Measurements from ENCODE around the gene GSTM4.
"Not testable (repeated sequence)": the region's sequence is repeated elsewhere in the genome, so short reads cannot be mapped to it uniquely, and the experiment has no call there.

The GSTM4 gene

DNA sequence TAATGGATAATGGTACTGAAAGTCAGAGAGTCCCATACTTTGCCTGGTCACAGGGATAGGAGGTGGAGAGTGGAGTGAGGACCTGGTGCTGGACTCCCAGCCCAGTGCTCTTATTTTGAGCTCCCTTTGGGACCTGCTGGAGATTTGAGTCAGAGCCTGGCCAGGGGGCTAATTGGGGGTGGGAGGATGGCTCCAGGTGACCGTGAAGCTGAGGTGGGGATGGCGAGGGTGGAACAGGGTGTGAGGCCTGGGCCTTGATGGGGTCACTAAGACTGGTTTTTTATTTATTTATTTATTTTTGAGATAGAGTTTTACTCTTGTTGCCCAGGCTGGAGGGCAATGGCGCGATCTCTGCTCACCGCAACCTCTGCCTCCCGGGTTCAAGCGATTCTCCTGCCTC, 18.5 kb upstream of the GSTM4 start:
- DNase-seq (ENCODE audit: low read depth, low spot score) = no peak

DNA sequence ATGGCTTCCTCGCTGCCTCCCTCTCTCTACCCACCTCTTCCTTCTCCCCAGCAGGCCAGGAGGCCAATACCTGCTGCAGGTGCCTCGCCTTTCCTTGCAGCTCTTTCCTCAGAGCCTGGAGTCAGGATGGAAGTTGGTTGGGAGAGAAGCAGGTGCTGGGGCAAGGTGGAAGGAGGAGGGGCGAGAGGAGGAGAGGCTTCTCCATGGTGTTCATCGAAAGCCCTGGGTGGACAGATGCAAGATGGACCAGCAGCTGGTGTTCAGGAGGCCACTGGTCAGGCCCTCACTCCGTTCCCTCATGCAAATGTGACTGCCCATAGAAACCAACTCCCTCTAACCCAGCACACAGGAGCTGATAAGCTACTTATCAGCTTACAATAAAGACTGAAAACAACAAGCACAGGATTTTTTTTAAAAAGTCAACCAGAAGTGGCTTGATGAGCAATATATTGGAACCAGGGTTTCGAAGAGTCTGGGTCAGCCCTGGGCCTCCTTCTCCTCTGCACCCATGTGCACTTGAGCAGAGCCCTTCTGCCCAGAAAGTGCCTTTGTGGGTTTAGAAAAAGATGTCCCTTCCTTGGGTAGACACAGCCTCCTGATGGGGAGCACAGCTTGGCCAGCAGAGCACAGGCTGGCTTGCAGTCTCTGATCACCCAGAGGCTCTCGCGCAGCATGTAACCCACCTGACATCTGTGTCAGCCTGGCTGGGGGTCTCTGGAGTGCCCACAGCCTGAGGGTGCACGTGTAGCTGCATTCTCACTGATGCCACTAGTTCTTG, 16.6 kb upstream of the GSTM4 start:
- no peak for DNase-seq (ENCODE audit: low read depth, low spot score)

DNA sequence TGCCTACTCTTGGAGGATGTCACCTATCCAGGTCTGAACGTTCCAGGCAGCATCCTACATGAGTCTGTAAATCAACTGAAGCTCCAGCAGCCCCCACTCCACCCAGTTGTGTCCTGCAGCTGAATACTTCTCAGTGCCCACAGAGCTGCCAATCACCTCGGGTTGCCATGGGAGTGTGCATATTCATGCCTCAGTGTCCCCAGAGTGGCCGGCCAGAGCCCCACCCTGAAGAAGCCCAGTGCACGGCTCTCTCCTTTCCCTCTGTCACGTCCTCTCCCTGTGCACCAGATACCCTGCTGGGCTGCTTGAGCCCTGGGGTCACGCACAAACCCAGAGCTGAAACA, 16.1 kb upstream of the GSTM4 start:
- DNase-seq (ENCODE audit: low read depth, low spot score) = peak; percentile 42

DNA sequence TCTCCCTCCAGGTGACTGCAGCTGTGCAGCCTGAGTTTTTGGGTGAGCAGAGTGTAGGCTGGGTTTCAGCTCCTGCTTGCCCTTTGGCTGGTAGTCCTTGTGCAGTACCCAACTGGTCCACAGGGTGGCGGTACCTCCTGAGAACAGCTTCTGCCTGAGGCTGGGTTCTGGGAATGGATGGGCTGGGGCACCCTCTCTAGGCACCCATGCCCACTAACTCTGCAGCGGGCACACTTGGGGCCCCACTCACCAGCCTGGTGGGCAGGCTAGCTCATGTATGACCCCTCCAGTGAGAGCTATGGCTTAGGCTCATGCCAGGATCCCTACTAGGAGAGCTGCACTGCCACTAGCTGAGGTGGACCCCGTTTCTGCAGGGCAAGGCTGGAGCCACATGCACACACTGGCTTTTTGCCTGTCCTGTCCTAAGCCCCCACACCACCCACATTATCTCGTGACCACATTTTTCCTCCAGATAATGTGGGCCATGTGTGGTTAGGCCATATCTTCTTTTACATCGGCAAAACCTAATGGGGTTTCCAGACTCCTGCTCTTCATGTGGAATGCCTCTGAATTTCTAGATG, 15.5 kb upstream of the GSTM4 start:
- peak; percentile 85 for DNase-seq (ENCODE audit: low read depth, low spot score)

DNA sequence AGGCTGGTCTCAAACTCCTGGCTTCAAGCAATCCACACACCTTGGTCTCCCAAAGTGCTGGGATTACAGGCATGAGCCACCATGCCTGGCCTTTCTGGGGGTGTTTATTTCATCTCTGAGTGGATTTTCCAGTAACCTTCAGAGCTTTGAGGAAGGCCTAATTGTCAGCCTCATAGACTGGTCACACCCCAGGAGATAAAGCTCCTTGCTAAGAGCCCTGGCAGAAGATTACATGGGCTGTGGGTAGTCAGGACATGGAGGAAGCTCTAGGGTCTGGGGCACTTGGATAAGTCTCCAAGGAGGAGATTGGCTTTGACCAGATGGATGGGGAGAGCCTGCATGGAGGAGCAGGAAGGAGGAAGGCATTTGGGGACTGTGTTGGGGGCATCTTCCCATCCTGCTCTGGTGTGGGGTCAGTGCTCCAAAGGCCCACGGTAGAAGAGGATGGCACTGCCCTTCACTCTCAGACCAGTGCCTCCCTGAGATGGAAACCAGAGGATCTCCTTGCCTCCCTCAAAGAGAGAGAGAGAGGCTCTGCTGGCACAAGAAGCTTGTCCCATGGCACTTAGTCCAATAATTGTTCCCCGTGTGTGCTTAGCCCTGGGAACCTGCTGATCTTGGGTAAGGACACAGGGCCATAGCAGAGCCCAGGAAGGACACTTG, 14.7 kb upstream of the GSTM4 start:
- DNase-seq (ENCODE audit: low read depth, low spot score) = no peak

DNA sequence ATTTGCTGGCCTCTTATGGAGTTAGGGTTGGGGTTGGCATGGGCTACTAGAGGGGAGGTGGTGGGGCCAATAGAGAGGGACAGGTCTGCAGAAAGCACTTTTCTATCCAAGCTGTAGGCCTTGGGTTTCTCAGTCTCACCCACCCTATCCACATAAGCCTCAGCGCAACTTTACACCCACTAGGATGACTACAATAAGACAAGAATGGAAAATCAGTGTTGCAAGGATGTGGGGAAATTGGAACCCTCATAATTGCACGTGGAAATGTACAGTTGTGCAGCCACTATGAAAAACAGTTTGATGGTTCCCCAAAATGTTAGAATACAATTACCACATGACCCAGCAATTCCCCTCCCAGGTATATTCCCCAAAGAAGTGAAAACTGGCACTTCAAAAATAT, 14.0 kb upstream of the GSTM4 start:
- no peak for DNase-seq (ENCODE audit: low read depth, low spot score)

DNA sequence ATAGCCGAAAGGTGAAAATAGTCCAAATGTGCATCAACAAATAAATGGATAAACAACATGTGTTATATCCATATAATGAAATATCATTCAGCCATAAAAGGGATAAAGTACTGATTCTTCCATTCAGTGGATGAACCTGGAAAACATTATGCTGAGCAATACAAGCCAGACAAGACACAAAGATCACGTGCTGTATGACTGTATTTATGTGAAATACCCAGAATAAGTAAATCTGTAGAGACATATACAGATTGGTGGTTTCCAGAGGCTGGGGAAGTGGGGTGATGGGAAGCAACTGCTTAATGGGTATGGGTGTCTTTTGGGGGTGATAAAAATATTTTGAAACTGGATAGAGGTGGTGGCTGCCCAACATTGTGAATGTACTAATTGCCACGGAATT, 13.3 kb upstream of the GSTM4 start:
- DNase-seq (ENCODE audit: low read depth, low spot score) = no peak

DNA sequence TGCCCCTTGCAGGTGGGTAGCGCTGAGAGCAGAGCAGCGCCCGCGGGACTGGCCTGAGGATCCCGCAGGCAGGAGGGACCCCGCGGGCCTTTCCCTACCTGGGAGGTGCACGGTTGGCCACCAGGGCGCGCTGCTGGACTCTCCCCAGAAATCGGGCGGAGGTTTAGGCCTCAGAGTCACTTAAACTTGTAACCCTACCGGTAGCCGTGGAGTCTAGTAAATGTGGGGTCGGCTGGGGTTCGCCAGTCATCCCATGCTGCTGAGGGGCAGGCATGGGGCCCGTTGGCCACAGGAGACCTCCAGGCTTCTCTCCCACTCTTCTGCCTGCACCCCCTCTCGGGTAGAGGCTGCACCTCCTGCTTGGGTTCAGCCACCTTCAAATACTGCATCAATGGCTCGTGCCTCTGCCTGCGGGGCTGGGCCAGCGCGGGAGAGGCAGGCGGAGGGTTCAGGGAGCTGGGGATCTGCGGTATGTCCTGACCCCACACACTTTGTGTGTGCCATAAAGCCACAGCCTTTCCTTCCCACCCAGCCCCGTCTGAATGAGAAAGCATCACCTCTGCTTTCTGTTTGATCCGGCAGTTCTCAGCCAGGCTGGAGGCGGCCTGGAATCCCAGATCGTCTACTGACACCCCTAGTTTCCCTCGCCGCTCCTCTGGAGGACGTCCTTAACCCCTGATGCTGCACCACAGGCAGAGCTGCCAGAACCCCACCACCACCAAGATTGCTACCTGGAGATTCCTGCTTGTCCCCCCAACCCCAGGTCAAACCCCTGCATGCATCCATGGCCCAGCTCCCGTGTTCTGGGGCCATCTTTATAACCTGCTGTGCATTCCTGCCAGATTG, 12.3 kb upstream of the GSTM4 start:
- DNase-seq (ENCODE audit: low read depth, low spot score) = peak; percentile 91

DNA sequence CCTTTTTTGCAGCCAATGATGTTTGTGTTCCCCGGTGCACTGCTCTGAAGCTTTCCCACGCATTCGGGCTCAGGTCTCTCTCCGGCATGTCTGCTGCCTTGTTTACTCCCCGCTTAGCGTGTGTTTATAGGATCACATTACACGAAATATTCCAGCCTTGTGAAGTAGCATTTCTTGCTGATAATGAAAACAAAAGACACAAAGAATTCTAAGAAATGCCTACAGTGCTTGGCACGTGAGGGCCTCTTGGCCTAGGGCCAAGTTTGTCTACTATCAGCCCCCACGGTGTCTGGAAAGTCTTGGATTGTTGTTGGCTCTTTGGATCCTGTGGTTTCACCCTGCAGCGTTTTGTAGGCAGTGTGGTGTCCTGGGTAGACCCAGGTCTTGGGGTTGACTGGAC, 11.2 kb upstream of the GSTM4 start:
- peak; percentile 87 for DNase-seq (ENCODE audit: low read depth, low spot score)

DNA sequence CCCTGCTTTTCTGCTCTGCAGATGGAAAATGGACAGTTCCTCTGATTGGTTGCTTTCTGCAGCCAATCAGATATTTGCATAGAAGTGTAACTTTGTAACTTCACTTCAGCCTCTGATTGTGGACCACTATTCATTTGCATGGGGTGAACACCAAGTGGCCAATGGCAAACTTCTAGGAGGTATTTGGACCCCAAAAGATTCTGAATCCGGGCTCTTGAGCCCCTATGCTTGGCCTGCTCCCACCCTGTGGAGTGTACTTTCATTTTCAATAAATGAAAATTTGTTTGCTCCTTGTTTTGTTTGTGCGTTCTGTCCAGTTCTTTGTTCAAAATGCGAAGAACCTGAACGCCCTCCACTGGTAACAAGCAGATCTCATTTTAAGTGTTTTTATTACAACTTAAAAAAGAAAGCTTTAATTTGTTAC, 6.4 kb upstream of the GSTM4 start:
- DNase-seq (ENCODE audit: low read depth, low spot score) = no peak

DNA sequence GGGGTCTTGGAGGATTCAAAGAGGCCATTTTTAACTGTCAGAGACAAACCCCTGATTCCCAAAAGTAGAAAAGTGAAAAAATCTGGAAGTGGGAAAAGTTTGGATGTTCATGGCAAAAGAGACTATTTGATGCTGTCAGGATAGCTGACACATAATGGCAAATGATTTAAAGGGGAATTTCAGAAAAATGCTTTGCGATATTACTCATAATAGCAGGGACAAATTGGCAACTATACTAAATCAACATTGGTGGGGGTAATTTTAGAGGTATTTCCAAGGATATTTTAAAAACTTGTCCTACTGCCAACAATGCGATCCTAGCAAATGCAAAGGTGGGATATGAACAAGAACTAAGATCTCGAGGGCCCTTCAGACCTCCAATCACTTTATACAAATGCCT, 5.3 kb upstream of the GSTM4 start:
- no peak for DNase-seq (ENCODE audit: low read depth, low spot score)

DNA sequence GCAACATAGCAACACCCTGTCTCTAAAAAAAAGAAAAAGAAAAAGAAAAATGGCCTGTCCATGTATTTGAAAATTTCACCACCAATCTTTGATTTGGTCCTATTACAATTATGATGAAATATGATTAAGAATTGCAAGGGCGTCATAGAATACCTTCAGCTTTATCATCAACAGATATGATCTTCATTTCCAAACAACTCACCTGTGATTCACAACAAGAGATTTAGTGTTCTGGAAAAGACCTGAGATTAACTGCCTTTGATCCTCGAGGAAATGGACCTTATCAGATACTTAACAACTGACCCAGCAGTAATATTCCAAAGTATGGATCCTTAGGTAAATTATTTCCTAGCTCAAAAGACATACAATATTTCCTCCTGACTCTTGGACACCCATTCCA, 3.5 kb upstream of the GSTM4 start:
- DNase-seq (ENCODE audit: low read depth, low spot score) = no peak

DNA sequence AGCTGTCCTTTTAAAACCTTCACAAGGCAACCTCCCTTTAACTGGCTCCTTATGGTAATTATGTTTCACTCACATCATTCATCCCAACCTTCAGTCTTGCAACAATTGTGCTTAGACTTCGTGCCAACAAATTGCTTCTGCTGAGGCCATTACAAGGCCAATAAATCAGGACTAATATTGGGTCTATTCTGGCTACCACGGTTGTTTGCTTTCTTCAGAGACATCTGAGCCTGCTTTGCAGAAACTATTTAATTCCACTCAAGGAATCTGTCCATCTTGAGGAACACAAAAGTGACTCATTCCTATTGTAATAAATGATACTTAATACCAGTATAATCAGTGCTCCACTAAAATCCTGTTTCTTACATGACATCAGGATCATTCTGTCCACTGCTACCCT, 2.6 kb upstream of the GSTM4 start:
- no peak for DNase-seq (ENCODE audit: low read depth, low spot score)

DNA sequence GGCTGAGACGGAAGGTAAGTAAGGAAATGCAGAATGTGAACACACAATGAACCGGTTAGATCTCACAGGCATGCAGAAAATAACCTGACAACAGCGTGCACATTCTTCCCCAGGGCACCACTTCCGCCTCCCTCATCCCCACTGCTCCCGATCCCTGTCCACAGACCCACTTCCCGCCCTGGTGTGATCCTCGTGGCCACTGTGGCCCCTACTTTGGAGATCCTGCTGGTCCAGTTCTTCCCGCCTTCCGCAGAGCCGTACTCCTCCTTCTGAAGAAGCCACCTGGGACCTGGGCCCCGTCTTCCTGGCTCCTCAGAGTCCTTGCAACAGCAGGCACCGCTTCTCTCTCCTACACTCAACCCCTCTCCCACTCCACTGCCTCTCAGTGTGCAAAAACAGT, 1.4 kb upstream of the GSTM4 start:
- no peak for DNase-seq (ENCODE audit: low read depth, low spot score)

DNA sequence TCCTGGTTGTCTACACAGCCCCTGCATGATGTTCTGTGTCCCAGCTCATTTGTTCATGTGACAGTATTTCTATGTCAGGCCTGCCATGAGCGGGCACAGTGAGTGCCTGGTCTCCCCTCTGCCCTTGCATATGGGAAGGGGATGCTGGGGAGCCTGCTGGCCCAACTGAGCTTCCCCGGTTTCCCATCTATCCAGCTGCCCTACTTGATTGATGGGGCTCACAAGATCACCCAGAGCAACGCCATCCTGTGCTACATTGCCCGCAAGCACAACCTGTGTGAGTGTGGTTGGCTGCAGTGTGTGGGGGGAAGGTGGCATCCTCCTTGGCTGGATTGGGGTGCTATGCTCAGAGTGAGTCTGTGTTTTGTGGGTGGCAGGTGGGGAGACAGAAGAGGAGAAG, 1.5 kb downstream of the GSTM4 start:
- DNase-seq (ENCODE audit: low read depth, low spot score) = no peak

DNA sequence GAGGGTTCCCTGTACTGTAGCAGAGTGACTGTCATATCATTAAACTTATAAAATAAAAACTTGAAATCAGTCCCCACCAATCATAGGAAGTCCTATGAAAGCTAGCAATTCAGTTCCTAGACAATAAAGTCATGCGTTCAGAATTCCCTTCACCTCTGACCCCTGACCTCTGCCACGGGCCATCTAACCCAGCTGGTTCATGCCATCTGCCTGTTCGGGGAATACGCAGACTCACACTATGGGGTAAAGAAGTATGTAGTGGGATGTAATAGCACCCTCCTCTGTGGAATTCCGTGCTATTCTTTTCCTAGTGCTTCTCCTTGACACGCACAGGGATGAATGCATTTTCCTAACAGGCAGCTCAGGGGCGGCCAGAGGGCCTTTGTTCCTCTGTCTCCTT, 2.1 kb downstream of the GSTM4 start:
- DNase-seq (ENCODE audit: low read depth, low spot score) = no peak

DNA sequence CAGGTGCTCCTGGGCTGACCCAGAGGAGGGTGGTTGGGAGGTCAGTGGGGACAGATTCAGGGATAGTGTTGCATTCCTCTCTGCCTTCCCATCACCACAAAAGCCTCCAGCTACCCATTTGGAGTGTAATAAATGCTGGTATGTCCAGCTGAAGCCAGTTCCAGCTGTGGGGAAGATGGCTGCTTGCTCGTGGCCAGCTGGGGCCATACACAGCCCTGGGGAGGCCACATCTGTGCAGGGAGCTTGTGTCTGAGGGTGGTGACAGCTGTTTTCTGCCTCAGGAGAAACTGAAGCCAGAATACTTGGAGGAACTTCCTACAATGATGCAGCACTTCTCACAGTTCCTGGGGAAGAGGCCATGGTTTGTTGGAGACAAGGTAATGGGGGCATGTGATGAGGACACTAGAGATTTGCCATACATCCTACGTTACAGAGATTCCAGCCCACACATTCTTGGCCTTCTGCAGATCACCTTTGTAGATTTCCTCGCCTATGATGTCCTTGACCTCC, 2.7 kb downstream of the GSTM4 start:
- no peak for DNase-seq (ENCODE audit: low read depth, low spot score)

DNA sequence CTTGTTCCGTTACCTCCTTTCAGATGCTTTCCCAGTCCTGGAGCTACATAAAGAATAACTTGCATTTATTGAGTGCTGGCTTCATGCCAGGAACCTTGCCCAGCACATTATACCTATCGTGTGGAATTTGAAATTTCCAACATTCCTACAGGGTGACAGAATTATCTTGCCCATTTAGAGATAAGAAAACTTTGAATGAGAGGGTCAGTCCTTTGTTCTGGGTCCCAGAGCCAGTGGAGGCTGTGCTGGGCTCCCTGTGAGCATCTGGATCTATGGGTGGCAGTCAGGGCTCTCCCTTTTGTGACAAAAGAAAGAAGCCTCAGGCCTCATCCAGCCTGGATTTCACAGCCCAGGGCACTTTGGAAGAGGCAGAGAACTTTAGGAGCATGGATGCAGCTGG, 3.2 kb downstream of the GSTM4 start:
- DNase-seq (ENCODE audit: low read depth, low spot score) = no peak

DNA sequence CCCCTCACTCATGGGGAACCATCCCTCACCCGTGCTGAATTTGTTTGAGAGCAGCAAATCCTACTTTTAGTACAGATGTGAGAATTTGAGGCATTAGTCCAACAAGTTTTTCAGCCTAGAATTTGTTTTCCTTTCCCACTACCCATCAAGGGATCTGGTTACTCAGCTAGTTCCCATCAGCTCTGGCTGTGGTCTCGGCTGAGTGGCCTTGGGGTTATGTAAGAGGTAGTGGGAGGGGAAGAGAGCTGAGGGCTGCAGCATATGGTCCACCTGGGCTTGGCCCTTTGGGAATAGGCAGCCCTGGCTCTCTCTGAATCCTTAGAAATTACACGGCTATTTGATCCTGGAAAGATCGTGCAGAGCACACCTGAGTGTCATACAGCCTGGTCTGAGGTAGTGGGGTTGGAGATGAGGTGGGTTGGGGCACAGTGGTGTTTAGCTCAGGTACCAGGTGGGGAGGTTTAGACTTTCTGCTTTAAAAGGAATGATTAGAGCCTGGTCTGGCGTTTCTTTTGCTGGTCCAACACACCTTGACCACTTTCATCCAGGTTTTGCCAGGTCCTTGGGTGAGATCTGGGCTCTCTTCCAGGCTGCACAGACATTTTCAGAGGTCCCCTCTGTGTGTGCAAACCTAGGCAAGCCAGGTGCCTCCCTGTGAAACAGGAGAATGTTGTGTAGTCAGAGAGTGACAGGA, 4.2 kb downstream of the GSTM4 start:
- DNase-seq (ENCODE audit: low read depth, low spot score) = no peak

DNA sequence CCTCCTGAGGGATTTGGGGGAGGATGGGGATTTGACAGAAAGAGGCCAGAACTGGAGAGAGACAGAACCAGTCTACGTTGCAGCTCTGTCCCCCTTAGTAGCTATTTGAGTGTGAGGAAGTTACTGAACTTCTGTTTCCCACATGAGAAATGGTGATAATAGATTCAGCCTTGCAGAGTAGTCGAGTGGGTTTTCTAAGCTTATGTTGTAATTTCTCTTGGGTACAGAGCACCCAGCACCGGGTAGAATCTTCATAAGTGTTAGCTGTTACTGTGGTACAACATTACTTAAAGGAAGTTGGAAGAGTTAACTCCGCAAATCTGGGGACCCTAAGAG, 4.8 kb downstream of the GSTM4 start:
- not testable (repeated sequence) for DNase-seq (ENCODE audit: low read depth, low spot score)

DNA sequence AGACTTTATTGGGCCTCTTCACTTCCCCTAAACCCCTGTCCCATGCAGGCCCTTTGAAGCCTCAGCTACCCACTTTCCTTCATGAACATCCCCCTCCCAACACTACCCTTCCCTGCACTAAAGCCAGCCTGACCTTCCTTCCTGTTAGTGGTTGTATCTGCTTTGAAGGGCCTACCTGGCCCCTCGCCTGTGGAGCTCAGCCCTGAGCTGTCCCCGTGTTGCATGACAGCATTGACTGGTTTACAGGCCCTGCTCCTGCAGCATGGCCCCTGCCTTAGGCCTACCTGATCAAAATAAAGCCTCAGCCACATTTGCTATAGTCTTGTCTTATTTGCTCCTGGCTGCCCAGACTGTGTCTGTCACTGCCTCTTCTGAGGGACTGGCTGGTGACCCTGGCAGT, 5.5 kb downstream of the GSTM4 start:
- no peak for DNase-seq (ENCODE audit: low read depth, low spot score)

DNA sequence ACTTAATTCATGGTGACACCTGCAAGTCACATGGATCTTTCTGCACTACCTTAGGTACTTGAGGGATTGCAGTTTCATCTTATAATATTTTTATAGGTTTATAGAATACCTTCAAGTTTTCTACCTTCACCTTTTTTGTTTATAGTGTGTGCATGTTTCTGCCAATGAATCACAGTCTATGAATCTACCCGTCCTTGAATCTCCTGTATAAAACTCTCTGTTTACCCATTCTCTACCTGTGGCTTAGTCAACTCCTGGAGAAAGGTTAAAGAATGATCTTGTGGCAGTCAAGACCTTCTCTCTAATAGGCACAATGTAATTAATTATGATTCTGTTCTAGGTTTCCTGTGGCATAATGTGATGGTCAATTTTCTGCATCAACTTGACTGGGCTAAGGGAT, 8.8 kb downstream of the GSTM4 start:
- DNase-seq (ENCODE audit: low read depth, low spot score) = no peak
